GM23338 (cell line): ENCODE results near the gene MAGEA9B. TPM values are rescaled to one million over a fixed set of nuclear protein-coding genes. Genes with fewer than 3 reads are reported as not detected.

Source experiments
- ATAC-seq: fragments of 200-7000 bp; cut with Tn5 transposase; 3 replicates; pipeline ENCODE4 v1.9.1; 2020
- DNase-seq: peaks from one replicate; pipeline ENCODE4 v3.0.0-alpha.2; 2015; ENCODE audit warnings: low spot score
- H2AFZ ChIP-seq: fragments of 200-600 bp; sonication (generic); 2 replicates; pipeline ENCODE4 v1.8.0; 2016; ENCODE audit warnings: antibody characterized with exemption, mild to moderate bottlenecking, moderate library complexity
- H3F3A ChIP-seq: fragments of 200-600 bp; sonication (generic); replicated peaks from 2 replicates; pipeline ENCODE4 v1.8.0; 2017; ENCODE audit warnings: antibody characterized with exemption, mixed run types, low read depth
- H3K27ac ChIP-seq: fragments of 200-600 bp; sonication (generic); 2 replicates; pipeline ENCODE4 v1.6.1; 2016; ENCODE audit warnings: low read depth
- H3K27me3 ChIP-seq: fragments of 200-600 bp; sonication (generic); 2 replicates; pipeline ENCODE4 v1.8.0; 2016; ENCODE audit warnings: mild to moderate bottlenecking, mixed run types, moderate library complexity; ENCODE audit not compliant: insufficient read depth
- H3K36me3 ChIP-seq: fragments of 200-600 bp; sonication (generic); 2 replicates; pipeline ENCODE4 v1.8.0; 2016; ENCODE audit warnings: mild to moderate bottlenecking; ENCODE audit not compliant: insufficient read depth
- H3K4me1 ChIP-seq: fragments of 200-600 bp; sonication (generic); 2 replicates; pipeline ENCODE4 v1.8.0; 2016; ENCODE audit warnings: mild to moderate bottlenecking, moderate library complexity; ENCODE audit not compliant: insufficient read depth
- H3K4me2 ChIP-seq: fragments of 200-600 bp; sonication (generic); 2 replicates; pipeline ENCODE4 v1.7.1; 2017; ENCODE audit warnings: mixed run types
- H3K4me3 ChIP-seq: fragments of 200-600 bp; sonication (generic); 2 replicates; pipeline ENCODE4 v1.6.1; 2016; ENCODE audit warnings: mixed run types
- H3K79me2 ChIP-seq: fragments of 200-600 bp; sonication (generic); replicated peaks from 2 replicates; pipeline ENCODE4 v1.8.0; 2017; ENCODE audit warnings: mild to moderate bottlenecking; ENCODE audit not compliant: insufficient read depth
- H3K9me2 ChIP-seq: fragments of 200-600 bp; sonication (generic); 2 replicates; pipeline ENCODE4 v1.8.0; 2017; ENCODE audit not compliant: insufficient read depth
- H4K20me1 ChIP-seq: fragments of 200-600 bp; sonication (generic); replicated peaks from 2 replicates; pipeline ENCODE4 v1.8.0; 2017; ENCODE audit warnings: mild to moderate bottlenecking; ENCODE audit not compliant: insufficient read depth
- H3K27ac Mint-ChIP-seq: 2 replicates; pipeline ENCODE4 v1.8.0; 2020; ENCODE audit warnings: inconsistent platforms, mild to moderate bottlenecking, moderate library complexity, mixed read lengths
- H3K27me3 Mint-ChIP-seq: 3 replicates; pipeline ENCODE4 v1.8.0; 2022; ENCODE audit warnings: low read depth, mild to moderate bottlenecking, moderate library complexity, mixed read lengths, inconsistent platforms; ENCODE audit not compliant: insufficient read depth, poor library complexity
- H3K36me3 Mint-ChIP-seq: 3 replicates; pipeline ENCODE4 v1.8.0; 2021; ENCODE audit warnings: low read depth, mild to moderate bottlenecking, inconsistent platforms, moderate library complexity, mixed read lengths
- H3K4me1 Mint-ChIP-seq: 3 replicates; pipeline ENCODE4 v1.8.0; 2020; ENCODE audit warnings: mild to moderate bottlenecking, inconsistent platforms, mixed read lengths
- H3K4me3 Mint-ChIP-seq: 3 replicates; pipeline ENCODE4 v1.8.0; 2021; ENCODE audit warnings: moderate library complexity, mild to moderate bottlenecking, inconsistent platforms, mixed read lengths
- H3K9me3 Mint-ChIP-seq: 3 replicates; pipeline ENCODE4 v1.8.0; 2020; ENCODE audit warnings: moderate library complexity, mild to moderate bottlenecking, inconsistent platforms, mixed read lengths
- CREB1 ChIP-seq: fragments of 250-450 bp; sonication (Bioruptor Pico); IDR thresholded peaks from 2 replicates; pipeline ENCODE4 v1.5.0; 2020; ENCODE audit warnings: low read depth, mild to moderate bottlenecking, moderate library complexity
- EZH2 ChIP-seq: fragments of 200-600 bp; sonication (generic); IDR thresholded peaks from one replicate; pipeline ENCODE4 v1.8.0; 2017; ENCODE audit warnings: antibody characterized with exemption, mild to moderate bottlenecking, low read depth; ENCODE audit not compliant: unreplicated experiment
- NANOG ChIP-seq: IDR thresholded peaks from 2 replicates; pipeline ENCODE4 v1.6.1; 2016; ENCODE audit warnings: antibody characterized with exemption, borderline replicate concordance
- STAT1 ChIP-seq: IDR thresholded peaks from one replicate; pipeline ENCODE4 v1.6.1; 2016; ENCODE audit warnings: antibody characterized with exemption; ENCODE audit not compliant: unreplicated experiment
- ZNF114 ChIP-seq: fragments of 250-450 bp; sonication (Bioruptor Pico); IDR thresholded peaks from 2 replicates; pipeline ENCODE4 v1.5.0; 2020; ENCODE audit warnings: mild to moderate bottlenecking, moderate library complexity
- polyA plus RNA-seq: library from polyadenylated mRNA; unstranded; fragments of >200 nt; fragmentation: Nextera tagmentation; extraction: Ambion mirVana; gene quantifications from 2 replicates; pipeline ENCODE4 v1.2.1, GENCODE V29; 2016
- total RNA-seq: library from RNA; depleted of rRNA; stranded (reverse); fragments of >200 nt; shearing (Covaris generic); gene quantifications from 2 replicates; pipeline ENCODE4 v1.2.3, GENCODE V29; 2014
- TF ChIP-seq, protein P1 (sequence below): fragments of 250-450 bp; sonication (Bioruptor Pico); IDR thresholded peaks from 2 replicates; pipeline ENCODE4 v1.5.0; 2020; ENCODE audit warnings: mild to moderate bottlenecking, moderate library complexity

Gene MAGEA9B
- total and polyA plus RNA-seq, 2 experiments from 2014 or later = 0.52 TPM; not detected in 1

- Histone ChIP-seq H3K4me3 (peak within 1 kb of the TSS; percentile 65), H3F3A (no peaks in the 10 kb centered on the region), H3K27ac (peak within 1 kb of the TSS; percentile 60; the same call in 1 of the 2 replicates), H3K9me2 (no peaks in the 10 kb centered on the region), H4K20me1 (no peaks in the 10 kb centered on the region), H2AFZ (peak within 1 kb of the TSS; percentile 63), H3K27me3 (peaks cover 7% of the 10 kb centered on the region; the same call in 1 of the 2 replicates), H3K79me2 (no peaks in the 10 kb centered on the region), H3K4me2 (peak within 1 kb of the TSS; percentile 82), H3K4me1 (no peaks in the 10 kb centered on the region), H3K36me3 (no peaks in the 10 kb centered on the region)
- H3K36me3 Mint-ChIP-seq = no peaks in the 10 kb centered on the region; the same call in 1 of the 3 replicates
- H3K27me3 Mint-ChIP-seq = peaks cover 5% of the 10 kb centered on the region
- ATAC-seq = peak; percentile 45
- H3K9me3 Mint-ChIP-seq = no peaks in the 10 kb centered on the region
- no peak for DNase-seq
- TF ChIP-seq ZNF114 (CRISPR knock-in tag) (no peak), EZH2 (no peak), NANOG (no peak), CREB1 (CRISPR knock-in tag) (peak; percentile 64), STAT1 (no peak)
- TF ChIP-seq, protein P1, sequence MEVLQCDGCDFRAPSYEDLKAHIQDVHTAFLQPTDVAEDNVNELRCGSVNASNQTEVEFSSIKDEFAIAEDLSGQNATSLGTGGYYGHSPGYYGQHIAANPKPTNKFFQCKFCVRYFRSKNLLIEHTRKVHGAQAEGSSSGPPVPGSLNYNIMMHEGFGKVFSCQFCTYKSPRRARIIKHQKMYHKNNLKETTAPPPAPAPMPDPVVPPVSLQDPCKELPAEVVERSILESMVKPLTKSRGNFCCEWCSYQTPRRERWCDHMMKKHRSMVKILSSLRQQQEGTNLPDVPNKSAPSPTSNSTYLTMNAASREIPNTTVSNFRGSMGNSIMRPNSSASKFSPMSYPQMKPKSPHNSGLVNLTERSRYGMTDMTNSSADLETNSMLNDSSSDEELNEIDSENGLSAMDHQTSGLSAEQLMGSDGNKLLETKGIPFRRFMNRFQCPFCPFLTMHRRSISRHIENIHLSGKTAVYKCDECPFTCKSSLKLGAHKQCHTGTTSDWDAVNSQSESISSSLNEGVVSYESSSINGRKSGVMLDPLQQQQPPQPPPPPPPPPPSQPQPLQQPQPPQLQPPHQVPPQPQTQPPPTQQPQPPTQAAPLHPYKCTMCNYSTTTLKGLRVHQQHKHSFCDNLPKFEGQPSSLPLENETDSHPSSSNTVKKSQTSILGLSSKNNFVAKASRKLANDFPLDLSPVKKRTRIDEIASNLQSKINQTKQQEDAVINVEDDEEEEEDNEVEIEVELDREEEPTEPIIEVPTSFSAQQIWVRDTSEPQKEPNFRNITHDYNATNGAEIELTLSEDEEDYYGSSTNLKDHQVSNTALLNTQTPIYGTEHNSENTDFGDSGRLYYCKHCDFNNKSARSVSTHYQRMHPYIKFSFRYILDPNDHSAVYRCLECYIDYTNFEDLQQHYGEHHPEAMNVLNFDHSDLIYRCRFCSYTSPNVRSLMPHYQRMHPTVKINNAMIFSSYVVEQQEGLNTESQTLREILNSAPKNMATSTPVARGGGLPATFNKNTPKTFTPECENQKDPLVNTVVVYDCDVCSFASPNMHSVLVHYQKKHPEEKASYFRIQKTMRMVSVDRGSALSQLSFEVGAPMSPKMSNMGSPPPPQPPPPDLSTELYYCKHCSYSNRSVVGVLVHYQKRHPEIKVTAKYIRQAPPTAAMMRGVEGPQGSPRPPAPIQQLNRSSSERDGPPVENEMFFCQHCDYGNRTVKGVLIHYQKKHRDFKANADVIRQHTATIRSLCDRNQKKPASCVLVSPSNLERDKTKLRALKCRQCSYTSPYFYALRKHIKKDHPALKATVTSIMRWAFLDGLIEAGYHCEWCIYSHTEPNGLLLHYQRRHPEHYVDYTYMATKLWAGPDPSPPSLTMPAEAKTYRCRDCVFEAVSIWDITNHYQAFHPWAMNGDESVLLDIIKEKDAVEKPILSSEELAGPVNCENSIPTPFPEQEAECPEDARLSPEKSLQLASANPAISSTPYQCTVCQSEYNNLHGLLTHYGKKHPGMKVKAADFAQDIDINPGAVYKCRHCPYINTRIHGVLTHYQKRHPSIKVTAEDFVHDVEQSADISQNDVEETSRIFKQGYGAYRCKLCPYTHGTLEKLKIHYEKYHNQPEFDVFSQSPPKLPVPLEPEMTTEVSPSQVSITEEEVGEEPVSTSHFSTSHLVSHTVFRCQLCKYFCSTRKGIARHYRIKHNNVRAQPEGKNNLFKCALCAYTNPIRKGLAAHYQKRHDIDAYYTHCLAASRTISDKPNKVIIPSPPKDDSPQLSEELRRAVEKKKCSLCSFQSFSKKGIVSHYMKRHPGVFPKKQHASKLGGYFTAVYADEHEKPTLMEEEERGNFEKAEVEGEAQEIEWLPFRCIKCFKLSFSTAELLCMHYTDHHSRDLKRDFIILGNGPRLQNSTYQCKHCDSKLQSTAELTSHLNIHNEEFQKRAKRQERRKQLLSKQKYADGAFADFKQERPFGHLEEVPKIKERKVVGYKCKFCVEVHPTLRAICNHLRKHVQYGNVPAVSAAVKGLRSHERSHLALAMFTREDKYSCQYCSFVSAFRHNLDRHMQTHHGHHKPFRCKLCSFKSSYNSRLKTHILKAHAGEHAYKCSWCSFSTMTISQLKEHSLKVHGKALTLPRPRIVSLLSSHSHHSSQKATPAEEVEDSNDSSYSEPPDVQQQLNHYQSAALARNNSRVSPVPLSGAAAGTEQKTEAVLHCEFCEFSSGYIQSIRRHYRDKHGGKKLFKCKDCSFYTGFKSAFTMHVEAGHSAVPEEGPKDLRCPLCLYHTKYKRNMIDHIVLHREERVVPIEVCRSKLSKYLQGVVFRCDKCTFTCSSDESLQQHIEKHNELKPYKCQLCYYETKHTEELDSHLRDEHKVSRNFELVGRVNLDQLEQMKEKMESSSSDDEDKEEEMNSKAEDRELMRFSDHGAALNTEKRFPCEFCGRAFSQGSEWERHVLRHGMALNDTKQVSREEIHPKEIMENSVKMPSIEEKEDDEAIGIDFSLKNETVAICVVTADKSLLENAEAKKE (CRISPR knock-in tag) = no peak
- peak within 1 kb of the TSS; percentile 92 for H3K27ac Mint-ChIP-seq
- peaks cover 6% of the 10 kb centered on the region; the same call in 2 of the 3 replicates for H3K4me1 Mint-ChIP-seq
- H3K4me3 Mint-ChIP-seq = peak within 1 kb of the TSS; percentile 84
Measured at GRCh38 chrX:149540621-149541520, 46.4 kb downstream of the MAGEA9B start, which contains the start of gene EOLA1. Gene EOLA1, plus strand, starts transcription at chrX:149541012. Its CDS starts 4,619 bp downstream, at chrX:149545631.
